Ammon's horn (tissue), 1 donor: Measurements from ENCODE around the gene CTDP1.
"Not testable (repeated sequence)": the region's sequence is repeated elsewhere in the genome, so short reads cannot be mapped to it uniquely, and the experiment has no call there.

Experiments
- DNase-seq: peaks from one replicate; pipeline ENCODE4 v3.0.0-alpha.2; 2016; ENCODE audit warnings: low spot score

CTDP1 gene

GRCh38 chr18:79740521-79741361 is 61.1 kb downstream of the CTDP1 start:
- no peak for DNase-seq

DNA sequence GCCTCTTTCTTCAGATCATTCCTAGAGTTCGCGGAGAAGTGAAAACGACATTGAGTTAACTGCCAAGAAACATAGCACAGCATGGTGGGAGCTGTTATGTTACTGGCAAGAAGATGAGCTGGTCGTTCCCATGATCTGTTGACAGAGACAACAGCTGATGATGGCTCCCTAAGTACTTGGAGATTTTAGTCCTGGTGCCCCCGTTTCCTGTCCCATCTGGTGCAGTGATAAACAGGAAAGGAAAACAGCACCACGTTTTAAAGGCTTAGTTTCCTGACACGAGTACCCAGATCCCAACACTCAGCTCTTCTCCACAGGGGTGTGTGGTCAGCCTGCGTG is 61.7 kb downstream of the CTDP1 start:
- DNase-seq: no peak

GRCh38 chr18:79742076-79742475 is 62.5 kb downstream of the CTDP1 start:
- DNase-seq: no peak

DNA sequence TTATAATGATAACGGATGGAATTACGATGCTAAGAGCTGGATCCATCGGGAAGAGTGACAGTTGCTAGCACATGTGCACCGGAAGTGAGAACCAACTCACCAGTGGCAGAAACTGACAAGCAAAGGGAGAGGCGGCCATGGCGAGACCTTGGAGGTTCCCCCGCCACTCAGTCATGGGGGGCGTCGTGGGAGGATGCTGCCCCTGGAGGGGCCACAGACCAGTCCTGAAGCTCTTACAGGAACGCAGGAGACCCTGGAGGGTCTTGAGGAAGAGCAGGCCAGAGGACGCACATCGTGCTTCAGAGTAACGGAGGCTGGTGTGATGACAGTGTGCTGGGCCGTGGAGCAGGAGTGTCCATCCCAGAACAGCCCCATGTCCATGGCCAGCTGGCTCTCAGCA is 65.0 kb downstream of the CTDP1 start:
- DNase-seq: no peak

GRCh38 chr18:79746730-79747129 is 67.1 kb downstream of the CTDP1 start:
- DNase-seq: no peak

DNA sequence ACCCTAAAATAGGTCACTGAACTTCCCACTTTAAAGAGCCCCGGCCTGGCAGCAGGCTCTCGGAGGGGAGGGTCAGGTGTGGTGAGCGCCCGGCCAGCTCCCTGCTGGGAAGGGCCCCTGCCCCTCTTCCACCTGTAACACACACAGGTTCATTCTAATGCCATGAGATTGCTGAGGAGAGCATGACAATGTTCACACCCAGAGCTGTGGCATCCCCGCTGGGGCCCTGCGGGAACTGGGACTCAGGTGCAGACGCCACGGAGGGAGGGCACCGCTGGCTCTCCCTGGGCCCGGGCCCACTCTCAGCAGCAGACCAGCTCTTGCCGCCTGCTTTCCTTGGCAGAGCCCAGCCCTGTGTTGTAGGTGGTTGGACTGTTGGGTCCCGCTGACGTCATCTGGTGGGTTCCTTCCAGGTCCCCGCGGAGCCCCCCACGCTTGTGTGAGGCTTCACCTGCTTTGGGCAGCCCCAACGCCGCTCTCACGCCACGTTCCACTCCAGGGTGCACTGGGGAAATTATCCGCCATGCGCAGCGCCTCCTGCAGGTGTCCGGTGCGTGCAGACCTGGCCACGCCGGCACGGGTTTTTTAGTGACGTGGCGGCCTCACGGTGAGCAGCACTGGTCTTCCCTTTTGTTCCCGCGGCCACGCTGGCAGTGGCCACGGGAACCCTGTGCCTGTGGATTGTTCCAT is 67.7 kb downstream of the CTDP1 start:
- no peak for DNase-seq

GRCh38 chr18:79748321-79749180 is 68.9 kb downstream of the CTDP1 start:
- no peak for DNase-seq

GRCh38 chr18:79749251-79750191 is 69.9 kb downstream of the CTDP1 start:
- peak; percentile 76 for DNase-seq

- peak; percentile 48 for DNase-seq
These were observed 71.5 kb downstream of the CTDP1 start for GRCh38 chr18:79750980-79751571.

GRCh38 chr18:79751918-79752578 is 72.4 kb downstream of the CTDP1 start:
- DNase-seq: not testable (repeated sequence)

- not testable (repeated sequence) for DNase-seq
These were observed 73.3 kb downstream of the CTDP1 start for GRCh38 chr18:79752946-79753345.

GRCh38 chr18:79753391-79753851 is 73.8 kb downstream of the CTDP1 start:
- no peak for DNase-seq

DNA sequence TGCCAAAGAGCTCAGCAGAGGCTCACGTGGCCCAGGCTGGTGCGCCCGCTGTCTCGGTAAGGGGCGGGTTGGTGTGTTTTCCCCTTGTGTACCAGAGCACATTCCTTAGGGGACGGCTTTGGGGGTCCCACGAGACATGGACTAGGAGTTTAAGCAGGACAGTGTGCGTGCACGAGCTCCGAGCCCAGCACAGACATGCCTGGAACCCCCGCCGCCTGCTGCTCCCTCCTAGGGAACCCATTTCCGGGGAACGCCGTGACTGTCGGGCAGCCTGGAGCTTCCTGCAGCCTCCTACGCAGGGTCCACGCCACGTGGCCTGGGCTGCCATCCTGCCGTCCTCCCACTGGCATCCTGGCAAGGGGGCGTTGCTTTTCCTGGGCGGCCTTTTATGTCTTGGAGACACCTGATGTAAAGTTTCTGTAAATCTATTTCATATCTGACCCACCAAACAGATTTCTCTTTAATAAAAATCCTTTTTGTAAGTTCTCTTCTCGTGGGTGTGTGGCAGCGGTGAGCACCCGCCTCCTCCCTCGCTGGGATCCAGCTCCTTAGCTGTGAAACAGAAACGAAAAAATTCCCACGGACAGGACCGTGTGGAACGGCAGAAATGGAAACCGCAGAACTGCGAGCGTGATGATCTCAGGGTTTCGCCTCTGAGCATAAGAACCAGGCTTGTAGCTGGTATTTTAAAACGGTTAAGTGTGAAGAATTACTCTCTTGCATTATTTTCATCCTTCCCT is 74.6 kb downstream of the CTDP1 start:
- no peak for DNase-seq

GRCh38 chr18:79754831-79755351 is 75.3 kb downstream of the CTDP1 start:
- no peak for DNase-seq

DNA sequence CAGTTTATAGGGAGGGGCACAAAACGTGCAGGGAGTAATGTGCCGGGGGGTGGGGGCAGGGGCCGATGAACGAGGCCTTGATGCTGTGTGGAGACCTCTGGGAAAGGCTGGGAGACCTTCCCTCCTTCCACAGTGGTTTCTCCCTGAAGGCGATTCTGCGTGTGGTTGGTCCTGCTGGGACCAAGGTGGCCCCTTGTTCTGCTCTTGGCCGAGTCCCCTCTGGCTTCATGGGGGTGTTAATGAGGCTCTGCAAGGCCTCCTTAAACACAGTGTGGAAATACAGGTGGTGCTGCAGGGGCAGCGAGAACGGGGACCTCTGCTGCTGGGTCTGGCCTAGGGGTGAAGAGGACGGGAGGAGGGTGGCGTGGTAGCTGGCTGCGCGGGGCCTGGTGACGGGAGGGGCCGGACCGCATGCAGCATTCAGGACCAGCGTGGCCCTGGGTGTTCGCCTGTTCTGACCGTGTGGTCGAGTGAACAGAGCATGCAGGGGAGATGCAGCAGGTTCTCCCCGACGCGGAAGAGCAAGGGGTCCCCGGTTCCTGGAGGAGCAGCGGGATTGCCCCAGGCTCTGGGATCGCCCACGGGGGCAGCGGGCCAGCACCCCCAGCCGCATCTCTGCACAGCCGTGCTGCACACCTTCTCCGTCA is 76.0 kb downstream of the CTDP1 start:
- DNase-seq: no peak

DNA sequence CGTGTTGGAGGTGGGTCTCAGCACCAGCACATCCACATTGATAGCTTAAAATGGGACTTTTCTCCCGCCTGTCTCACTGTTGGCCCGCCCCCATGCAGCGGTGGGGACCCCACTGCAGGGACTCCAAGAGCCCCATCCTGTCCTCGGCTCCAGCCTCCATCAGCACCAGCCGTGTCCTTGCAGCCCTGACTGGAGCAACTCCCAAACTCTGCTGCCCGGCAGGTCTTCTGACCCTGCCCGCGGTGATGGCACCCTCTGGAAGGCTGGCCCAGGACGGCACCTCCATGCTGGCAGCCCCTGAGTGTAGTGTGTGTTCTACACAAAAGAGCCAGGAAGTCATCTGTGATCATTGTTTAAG is 76.5 kb downstream of the CTDP1 start:
- no peak for DNase-seq

DNA sequence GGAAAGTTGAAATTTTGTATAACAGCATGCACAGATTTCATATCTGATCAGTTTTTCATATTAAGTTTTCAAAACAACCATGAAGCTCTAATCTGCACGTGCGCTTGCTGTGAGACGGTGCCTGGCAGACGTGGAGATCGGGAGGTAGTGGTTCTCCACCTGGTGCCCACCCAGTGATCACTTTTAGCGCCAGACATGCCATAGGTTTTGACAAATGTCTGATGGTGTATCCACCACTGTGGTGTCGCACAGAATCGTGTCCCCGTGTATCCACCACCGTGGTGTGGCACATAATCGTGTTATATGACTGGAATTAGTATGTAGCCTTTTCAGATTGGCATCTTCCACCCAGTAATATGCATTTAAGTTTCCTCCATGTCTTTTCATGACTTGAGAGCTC is 77.2 kb downstream of the CTDP1 start:
- DNase-seq: no peak

- DNase-seq: no peak
These were observed 80.7 kb downstream of the CTDP1 start for GRCh38 chr18:79760348-79760747.

DNA sequence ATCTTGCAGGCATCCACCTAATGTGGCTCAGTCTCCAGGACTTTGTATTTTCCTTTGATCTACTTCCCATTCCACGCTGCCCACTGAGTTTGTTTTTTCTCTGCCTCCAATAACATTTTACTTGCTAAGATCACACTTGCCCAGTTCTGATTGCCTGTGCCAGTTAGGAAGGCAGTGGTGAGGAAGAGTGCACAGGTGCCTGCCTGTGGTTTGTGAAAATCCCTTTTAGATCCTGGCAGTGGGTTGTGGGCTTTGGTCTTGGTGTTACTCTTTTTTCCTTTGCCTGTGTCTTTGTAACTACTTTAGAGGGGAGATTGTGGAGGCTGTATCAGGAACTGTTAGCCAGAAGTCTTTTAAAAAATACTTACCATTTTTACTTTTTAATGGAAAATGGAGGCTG is 81.3 kb downstream of the CTDP1 start:
- no peak for DNase-seq
